ENCODE results near the gene ZMIZ1.

DNA sequence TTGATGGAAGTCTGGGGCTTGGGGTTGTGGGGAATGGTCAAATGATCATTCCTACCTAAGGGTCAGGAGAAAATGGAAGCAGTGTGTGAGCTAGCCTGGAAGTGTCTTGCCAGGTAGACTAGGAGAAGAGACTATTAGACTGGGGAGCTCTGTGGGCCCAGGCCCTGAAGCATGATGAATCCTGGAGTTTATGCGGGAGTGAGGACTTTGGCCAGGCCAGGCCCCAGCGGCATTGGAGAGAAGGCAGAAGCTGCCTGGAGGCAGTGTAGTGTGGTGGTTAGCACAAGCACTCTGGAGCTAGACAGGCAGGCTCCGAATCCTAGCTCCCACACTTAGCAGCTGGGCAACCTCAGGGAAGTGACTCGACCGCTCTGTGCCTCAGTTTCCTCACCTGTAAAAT lies 29.3 kb downstream of the ZMIZ1 start:
- TF ChIP-seq EZH2 (IDR thresholded peaks at IDR 0.05; ENCODE audit: borderline replicate concordance, low read depth, low read length, poor library complexity, severe bottlenecking) (no peak), CTCF (conservative IDR thresholded peaks at IDR 0.05; ENCODE audit: low read depth, low read length) (no peak)
